Stimulated activated naive CD8-positive, alpha-beta T cell treated with anti-CD3 and anti-CD28 coated beads, Interleukin-15, amount 100 ng/mL, for 72 hours (primary cell): ENCODE data around the gene TTLL11.

Experiments
- ATAC-seq: fragments of 150-1000 bp; cut with Tn5 transposase; 2 replicates; pipeline ENCODE4 v1.10.0; 2021; ENCODE audit warnings: mild to moderate bottlenecking, moderate library complexity
- DNase-seq, 2 donors: peaks; one replicate each; pipeline ENCODE4 v3.0.0; 2021 to 2022
- H3K27ac Mint-ChIP-seq, 2 donors: one replicate each; pipeline ENCODE4 v1.8.0; 2022; ENCODE audit warnings: mild to moderate bottlenecking in 2 of 2, mixed read lengths in 2 of 2, moderate library complexity in 2 of 2
- H3K27me3 Mint-ChIP-seq: one replicate; pipeline ENCODE4 v1.8.0; 2022; ENCODE audit warnings: mixed read lengths
- H3K4me1 Mint-ChIP-seq: one replicate; pipeline ENCODE4 v1.8.0; 2022; ENCODE audit warnings: mild to moderate bottlenecking, mixed read lengths
- H3K4me3 Mint-ChIP-seq, 2 donors: one replicate each; pipeline ENCODE4 v1.8.0; 2022; ENCODE audit warnings: mild to moderate bottlenecking in 2 of 2, mixed read lengths in 2 of 2, moderate library complexity in 1 of 2
- H3K9me3 Mint-ChIP-seq, 2 donors: one replicate each; pipeline ENCODE4 v1.8.0; 2022; ENCODE audit warnings: mixed read lengths in 2 of 2

TTLL11 gene

DNA sequence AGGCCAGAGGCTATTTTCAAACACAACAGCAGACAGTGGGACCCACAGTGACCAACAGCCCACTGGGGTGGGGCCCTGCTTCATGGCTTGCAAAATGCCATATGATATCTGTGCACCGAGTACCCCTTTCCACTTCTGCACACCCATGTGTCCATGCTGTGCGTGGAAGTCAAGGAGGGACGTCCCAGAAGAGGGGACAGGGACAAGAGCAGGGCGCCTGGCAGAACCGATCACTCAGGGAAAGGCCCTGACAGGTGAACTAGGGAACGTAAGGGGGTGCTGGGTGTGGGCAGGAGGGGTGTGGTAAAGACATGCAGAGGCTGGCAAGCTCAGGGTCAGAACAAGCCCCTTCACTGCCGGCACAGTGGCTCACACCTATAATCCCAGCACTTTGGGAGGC lies 7.6 kb upstream of the TTLL11 start:
- H3K4me3 Mint-ChIP-seq: no peak overlapping the region
- no peak for DNase-seq
- peaks cover 6 to 11% of the 10 kb centered on the region in 2 donors for H3K9me3 Mint-ChIP-seq
- no peaks in the 10 kb centered on the region for H3K27me3 Mint-ChIP-seq
- no peaks in the 10 kb centered on the region for H3K4me1 Mint-ChIP-seq
- H3K27ac Mint-ChIP-seq: no peak overlapping the region
- no peak for ATAC-seq

DNA sequence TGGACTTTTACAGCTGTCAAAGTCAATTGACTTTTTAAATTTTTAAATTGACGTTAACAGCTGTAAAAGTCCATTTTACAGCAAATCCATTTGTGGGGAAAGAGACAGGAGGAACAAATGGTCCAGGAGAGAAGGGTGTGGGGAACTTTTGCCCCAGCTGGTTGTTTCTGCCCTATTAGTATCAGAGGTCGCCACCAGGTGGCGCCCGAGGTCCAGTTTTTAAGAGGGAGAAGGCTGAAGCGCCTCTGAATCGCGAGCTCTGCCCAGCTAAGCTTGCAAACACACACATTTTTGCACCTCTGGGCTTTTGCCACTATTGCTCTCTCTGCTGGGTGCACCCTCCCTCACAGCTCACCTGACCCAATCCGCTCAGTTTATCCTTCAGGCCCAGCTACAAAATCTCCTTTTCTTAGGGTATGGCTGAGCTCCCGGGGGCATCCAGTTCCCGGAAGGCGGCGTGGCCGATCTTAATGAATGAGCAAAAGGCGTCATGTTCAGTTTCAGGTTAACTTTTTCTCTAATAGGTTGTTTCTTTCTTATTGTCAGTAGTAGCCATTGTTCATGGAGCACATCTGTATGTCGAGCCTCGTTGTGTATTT lies 6.3 kb upstream of the TTLL11 start:
- H3K4me1 Mint-ChIP-seq: peaks cover 12% of the 10 kb centered on the region
- H3K9me3 Mint-ChIP-seq: peaks cover 6 to 9% of the 10 kb centered on the region in 2 donors
- H3K27ac Mint-ChIP-seq: peak overlapping the region in 1 of 2 donors; percentile 49
- DNase-seq: peak; percentile 68 to 72
- peak overlapping the region in 1 of 2 donors; percentile 51 for H3K4me3 Mint-ChIP-seq
- peaks cover 7% of the 10 kb centered on the region for H3K27me3 Mint-ChIP-seq
- peak; percentile 85 for ATAC-seq

DNA sequence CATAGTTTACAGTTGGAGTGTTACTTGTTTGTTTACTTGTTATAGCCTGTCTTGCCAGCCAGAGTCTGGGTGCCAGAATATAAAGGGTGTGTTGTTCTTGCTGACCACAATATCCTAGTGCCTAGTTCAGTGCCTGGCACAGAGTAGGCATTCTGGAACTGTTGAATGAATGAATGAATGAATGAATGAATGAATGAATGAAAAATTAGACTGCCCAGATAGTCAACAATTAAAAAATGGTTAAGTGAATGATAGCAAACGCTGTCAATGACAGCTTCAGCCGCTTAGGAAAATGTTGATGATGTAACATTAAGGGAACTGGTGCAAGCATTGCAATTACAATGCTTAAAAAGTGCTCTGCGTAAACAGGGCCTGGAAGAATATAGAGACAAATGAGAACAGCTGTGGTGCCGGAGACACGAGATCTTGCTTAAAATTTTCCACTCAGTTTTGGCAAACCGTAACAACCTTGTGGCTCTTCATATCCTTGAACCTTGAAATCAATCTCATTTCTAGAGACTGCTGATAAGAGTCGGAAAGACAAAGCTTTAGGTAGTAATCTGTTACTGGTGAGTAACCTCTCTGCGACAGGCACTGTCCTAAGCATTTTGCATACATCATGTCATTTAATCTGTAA lies 4.7 kb upstream of the TTLL11 start:
- H3K27ac Mint-ChIP-seq: peak overlapping the region in 1 of 2 donors; percentile 71
- peaks cover 10% of the 10 kb centered on the region for H3K27me3 Mint-ChIP-seq
- no peaks in the 10 kb centered on the region for H3K9me3 Mint-ChIP-seq
- peaks cover 17% of the 10 kb centered on the region for H3K4me1 Mint-ChIP-seq
- ATAC-seq (no peak), DNase-seq (no peak)
- no peak overlapping the region for H3K4me3 Mint-ChIP-seq

DNA sequence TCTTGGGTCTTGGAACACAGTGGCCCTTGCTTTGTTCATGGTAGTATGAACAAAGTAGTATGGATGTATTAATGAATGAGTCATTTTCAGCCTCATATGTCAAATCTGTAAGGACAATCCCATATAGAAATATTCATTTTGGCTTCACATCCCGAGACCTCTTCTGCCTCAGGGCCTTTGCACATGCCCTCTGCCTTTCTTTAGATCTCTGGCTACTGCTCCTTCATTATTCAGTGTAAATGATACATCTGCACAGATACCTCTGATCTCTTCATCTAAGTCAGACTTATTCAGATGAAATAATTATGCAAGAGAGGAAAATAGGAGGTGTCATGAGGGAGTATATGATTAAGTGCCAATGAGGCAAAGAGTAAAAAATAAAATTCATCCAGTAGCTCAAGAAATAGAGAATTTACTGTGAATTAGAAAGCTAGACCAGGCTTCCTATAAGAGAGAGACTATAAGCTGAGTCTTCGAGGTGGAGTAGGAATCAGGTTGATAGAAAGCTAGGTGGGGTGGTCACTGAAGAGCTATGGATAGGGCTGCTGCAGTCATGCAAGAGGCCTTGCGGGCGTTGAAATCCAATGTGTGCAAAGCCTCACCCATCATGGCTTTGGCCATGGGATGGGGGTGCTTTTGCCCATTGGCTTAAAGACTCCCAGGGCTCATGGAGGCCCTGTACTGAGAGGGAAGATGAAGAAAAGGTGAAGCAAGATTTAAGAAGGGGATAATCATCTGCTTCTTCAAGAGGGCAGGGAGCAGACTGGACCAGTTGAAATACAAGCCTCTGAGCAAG lies 3.7 kb upstream of the TTLL11 start:
- Mint-ChIP-seq H3K27me3 (peaks cover 10% of the 10 kb centered on the region), H3K4me1 (peaks cover 24% of the 10 kb centered on the region), H3K9me3 (no peaks in the 10 kb centered on the region), H3K4me3 (no peak overlapping the region), H3K27ac (peak overlapping the region in 1 of 2 donors; percentile 14)
- no peak for DNase-seq
- ATAC-seq: no peak

DNA sequence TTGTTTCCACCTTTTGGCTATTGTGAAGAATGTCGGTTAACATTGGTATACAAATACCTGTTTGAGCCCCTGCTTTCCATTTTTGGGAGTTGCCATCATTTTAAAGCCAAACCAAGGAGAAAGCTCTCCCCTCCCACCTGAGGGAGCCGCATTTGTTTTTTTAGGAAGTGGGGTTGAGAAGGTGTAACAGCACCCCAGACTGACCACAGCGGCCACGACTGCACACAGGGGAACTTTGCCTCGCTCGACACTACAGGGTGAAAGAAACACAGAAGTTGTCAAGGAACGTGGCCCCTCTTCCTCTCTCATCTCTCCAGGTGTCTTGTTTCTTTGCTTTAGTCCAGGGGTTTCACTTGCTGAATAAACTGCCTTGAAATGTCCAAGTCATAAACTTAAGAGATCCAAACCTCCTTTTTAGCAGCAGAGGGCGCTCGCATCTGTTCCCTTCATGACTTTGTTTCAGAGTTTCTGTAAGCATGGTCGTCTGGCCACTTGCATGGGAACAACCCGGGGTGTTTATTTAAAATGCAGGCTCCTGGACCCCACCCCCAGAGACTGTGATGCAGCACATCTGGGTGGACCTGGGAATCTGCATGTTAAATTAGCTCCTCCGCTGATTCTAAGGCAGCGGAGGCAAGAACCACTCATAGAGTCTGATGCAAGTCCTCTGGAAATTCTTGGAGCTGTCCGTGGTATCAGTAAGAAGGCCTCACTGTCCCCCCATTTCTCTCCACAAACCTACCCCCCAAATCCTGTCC lies 2.1 kb upstream of the TTLL11 start:
- Mint-ChIP-seq H3K4me1 (peaks cover 37% of the 10 kb centered on the region), H3K27ac (no peak overlapping the region), H3K9me3 (no peaks in the 10 kb centered on the region), H3K4me3 (peak overlapping the region; percentile 1 to 61), H3K27me3 (peaks cover 10% of the 10 kb centered on the region)
- DNase-seq: peak; percentile 42 to 47
- no peak for ATAC-seq

DNA sequence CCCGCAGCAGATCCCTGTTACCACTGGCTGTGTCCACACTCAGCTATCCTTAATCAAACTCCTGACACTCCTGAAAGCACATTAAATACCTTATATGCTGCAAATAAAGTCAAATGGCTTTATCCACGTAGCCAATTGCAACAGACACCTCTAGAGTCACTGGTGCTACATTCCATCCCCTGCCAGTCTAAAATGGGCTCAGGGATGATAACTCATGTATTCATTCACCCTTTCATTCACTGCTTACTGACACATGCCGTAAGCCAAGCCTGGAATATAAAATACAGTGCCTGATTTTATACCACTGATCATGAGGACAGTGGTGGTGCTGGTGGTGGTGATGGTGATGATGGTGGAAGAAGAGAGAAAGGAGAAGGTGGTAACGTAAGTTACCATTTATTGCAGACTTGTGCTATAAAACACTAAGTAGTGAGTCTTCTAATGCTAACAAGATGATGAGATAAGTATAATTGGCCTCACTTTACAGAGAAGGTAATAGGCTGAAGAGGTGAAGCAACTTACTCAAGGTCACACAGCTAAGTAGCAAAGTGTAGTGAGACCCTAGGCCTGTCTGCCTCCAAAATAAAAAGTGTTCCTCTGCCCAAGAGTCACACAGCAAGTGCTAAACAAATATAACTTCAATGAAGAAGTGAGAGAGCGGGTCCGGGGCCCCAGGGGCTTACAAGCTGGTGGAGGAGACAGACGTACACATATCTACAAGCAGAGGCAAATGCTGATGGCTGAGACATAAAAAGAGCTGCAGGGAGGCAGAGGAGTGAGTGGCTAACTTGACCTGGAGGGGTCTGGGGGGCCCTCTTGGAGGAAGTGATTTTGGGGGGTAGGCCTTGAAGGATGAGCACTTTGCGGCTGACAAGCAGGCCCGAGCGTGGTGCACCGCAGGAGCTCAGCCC lies 1.2 kb downstream of the TTLL11 start:
- Mint-ChIP-seq H3K4me1 (peaks cover 40% of the 10 kb centered on the region), H3K27ac (peak overlapping the region; percentile 30 to 90), H3K9me3 (no peaks in the 10 kb centered on the region), H3K4me3 (peak overlapping the region; percentile 85 to 93), H3K27me3 (peaks cover 10% of the 10 kb centered on the region)
- ATAC-seq: no peak
- DNase-seq: no peak

DNA sequence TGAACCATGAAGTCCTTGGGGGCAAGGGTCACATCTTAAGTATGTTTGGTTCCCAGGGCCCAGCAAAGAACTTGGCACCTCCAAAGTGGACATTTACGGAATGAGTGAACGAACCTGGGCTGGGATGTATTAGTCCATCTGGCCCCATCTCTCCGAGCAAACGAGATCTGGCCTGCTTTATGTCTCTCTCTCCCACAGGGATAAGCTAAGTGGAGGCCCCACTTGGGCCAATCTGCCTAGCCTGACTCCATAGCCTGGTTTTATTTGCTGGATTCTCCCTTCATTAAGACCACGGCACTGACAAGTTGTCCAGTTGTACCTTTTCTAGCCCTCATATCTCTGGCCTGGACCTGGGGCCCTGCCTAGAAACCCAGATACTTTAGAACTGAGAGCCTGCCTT lies 2.1 kb downstream of the TTLL11 start:
- Mint-ChIP-seq H3K4me1 (peaks cover 40% of the 10 kb centered on the region), H3K27ac (no peak overlapping the region), H3K9me3 (no peaks in the 10 kb centered on the region), H3K27me3 (peaks cover 10% of the 10 kb centered on the region), H3K4me3 (peak overlapping the region in 1 of 2 donors; percentile 3)
- ATAC-seq (no peak), DNase-seq (no peak)

DNA sequence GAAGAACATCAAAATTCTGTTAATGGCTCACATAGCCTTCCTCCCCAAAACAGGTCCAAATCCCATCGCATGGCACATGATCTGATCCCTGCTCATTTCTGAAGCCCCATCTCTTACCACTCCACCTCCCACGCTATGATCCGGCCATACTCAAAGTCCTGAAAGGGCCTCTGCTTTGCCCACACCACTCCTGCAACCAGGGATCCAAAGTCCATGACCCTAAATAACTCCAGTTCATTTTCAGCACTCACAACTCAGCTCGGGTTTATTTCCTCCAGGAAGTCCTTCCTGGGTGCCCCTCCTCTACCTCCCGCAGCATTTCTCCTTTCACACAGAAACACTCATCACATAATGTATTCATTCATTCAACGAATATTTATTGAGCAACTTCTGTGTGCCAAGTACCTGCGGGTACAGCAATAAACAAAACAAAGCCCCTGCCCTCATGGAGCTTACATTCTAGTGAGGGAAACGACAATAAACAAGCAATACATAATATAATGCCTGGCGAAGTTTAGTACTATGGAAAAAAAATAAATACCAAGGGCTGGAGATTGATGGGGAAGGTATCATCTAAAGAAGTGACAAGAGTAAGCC lies 2.7 kb downstream of the TTLL11 start:
- H3K9me3 Mint-ChIP-seq: no peaks in the 10 kb centered on the region
- peaks cover 37% of the 10 kb centered on the region for H3K4me1 Mint-ChIP-seq
- peaks cover 10% of the 10 kb centered on the region for H3K27me3 Mint-ChIP-seq
- ATAC-seq (no peak), DNase-seq (no peak)
- H3K4me3 Mint-ChIP-seq: no peak overlapping the region
- H3K27ac Mint-ChIP-seq: no peak overlapping the region

DNA sequence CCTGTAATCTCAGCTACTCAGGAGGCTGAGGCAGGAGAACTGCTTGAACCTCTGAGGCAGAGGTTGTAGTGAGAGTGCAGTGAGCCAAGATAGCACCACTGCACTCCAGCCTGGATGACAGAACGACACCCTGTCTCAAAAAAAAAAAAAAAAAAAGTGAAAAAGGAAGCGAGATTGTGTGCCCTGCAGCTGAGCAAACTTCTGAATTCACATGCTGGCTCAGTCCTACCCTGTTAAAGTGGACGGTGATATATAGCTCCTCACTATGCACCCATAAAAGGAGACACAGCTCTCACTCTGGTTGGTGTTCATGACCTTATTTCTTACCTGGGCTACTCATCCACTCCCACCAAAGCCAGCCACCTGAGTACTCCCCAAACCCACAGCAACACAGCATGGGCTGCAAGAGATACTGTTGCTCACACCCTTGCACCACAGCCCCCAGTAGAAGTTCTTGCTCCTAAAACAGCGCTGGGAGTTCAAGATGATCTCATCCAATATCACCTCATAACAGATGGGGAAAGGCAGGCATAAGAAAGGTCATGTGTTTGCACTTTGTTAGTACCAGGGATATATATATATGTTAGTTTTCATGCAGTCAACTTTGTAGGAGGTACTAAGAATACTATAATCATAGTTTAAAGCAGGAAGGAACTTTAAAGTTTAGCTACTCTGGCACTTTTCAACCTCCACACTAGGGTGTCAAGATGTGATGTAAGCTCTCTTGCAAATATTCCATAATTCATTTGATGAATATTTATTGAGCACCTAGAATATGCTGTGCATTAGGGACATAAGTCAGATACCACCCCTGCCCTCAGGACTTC lies 4.0 kb downstream of the TTLL11 start:
- H3K27me3 Mint-ChIP-seq: peaks cover under 1% of the 10 kb centered on the region
- no peak overlapping the region for H3K27ac Mint-ChIP-seq
- no peaks in the 10 kb centered on the region for H3K9me3 Mint-ChIP-seq
- no peak overlapping the region for H3K4me3 Mint-ChIP-seq
- ATAC-seq (no peak), DNase-seq (no peak)
- peaks cover 28% of the 10 kb centered on the region for H3K4me1 Mint-ChIP-seq

DNA sequence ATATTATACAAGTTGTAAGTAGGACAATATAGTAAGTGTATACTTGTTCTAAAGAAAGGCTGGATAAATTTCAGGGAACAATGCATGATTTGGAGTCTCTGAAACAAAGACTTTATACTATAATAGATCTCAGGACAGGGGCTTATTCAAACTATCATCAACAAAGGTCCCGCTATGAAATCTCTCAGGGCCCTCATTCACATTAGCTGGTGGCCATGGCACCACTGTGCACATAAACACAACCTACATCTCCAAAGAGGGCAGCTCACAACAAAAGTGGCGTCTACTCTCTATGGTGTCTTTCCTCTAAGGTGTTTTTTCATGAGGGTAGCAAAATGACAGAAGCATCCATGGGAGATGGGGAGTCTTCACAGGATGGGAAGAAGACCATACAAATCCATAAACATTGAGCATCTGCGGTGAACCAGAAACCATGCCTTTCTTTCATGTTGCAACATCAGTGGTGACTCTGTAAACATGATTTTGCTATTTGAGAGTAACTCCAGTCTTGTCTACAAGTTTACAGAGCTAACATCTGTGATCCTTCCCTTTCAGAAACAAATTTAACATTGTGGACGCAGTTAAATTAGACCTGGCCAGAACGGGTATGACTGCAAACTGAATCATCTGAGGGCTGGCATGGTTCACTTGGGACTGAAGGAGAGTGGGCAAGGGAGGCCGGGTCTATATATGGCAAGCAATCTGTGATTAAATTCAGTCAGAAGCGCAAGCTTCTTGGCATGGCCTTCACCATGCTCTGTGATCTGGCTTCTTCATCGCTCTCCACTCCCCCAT lies 5.5 kb downstream of the TTLL11 start:
- no peaks in the 10 kb centered on the region for H3K9me3 Mint-ChIP-seq
- H3K27me3 Mint-ChIP-seq: no peaks in the 10 kb centered on the region
- no peak for DNase-seq
- H3K4me1 Mint-ChIP-seq: peaks cover 33% of the 10 kb centered on the region
- ATAC-seq: no peak
- no peak overlapping the region for H3K4me3 Mint-ChIP-seq
- H3K27ac Mint-ChIP-seq: no peak overlapping the region

DNA sequence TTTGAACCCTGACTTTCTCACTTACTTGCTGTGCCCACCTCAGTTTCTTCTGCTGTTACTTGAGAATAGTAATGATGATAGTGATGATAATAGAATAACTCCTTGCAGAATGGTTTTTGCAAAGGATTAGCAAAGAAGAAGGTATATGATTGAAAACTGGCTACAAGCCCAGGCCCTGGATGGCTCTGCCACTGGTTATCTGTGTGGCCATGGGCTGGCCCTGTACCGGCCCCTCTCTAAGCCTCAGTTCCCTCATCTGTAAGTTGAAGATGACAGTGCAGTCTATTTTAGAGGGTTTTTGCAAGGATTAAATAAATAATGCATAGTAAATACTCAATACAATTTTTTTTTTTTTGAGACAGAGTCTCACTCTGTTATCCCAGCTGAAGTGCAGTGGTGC lies 6.2 kb downstream of the TTLL11 start:
- H3K27me3 Mint-ChIP-seq: no peaks in the 10 kb centered on the region
- H3K27ac Mint-ChIP-seq: no peak overlapping the region
- no peak for DNase-seq
- no peaks in the 10 kb centered on the region for H3K9me3 Mint-ChIP-seq
- no peak for ATAC-seq
- no peak overlapping the region for H3K4me3 Mint-ChIP-seq
- H3K4me1 Mint-ChIP-seq: peaks cover 27% of the 10 kb centered on the region

DNA sequence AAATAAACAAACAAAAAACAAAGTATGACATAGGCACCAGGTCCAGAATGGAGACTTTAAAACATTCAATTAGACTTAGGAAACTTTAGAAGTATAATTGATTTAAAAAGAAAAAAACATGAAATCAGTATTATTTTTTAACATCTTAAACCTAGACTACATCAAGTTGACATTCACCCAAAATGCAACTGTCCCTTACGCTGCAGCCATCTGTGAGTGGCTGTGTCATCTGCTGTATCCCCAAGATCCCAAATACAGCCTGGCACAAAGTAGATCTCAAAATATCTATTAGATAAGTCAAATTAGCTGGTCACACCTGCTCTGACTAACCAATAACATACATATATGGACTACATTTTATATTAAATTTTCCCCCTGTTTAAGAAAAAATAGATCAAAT lies 7.8 kb downstream of the TTLL11 start:
- Mint-ChIP-seq H3K4me3 (no peak overlapping the region), H3K4me1 (peaks cover 14% of the 10 kb centered on the region), H3K9me3 (no peaks in the 10 kb centered on the region), H3K27ac (no peak overlapping the region), H3K27me3 (no peaks in the 10 kb centered on the region)
- DNase-seq (no peak), ATAC-seq (no peak)

DNA sequence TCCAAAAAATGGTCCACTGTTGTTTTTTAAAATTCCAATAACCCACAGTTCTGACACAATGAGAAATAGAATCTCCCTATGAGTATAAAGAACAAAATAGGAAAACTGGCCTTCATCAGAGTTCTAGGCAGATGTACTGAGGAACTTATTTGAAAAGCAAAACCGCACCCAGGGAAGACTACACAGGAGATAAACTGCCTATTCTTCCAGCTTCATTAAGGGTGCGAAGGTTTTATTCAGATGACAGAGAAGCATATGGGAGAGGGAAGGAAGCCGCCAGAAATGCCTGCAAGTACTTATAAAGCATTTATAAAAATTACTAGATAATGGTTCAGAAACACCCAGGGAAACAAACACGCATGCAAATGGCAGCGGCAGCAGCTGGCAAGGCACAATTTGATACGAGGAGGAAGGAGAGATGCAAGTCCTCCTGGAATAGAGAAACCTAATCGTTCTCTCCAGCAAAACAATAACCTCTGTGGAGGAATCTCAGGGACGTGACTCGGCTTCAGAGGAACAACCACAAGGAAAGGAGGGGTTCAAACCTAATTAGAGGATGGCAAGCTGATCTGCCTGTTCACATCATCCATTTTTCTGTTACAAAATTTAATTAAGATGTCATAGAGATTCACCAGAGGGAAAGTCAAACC lies 9.0 kb downstream of the TTLL11 start:
- Mint-ChIP-seq H3K27ac (no peak overlapping the region), H3K4me1 (peaks cover 10% of the 10 kb centered on the region), H3K4me3 (no peak overlapping the region), H3K9me3 (no peaks in the 10 kb centered on the region), H3K27me3 (no peaks in the 10 kb centered on the region)
- DNase-seq (no peak), ATAC-seq (no peak)
